Neural progenitor cell (in vitro differentiated cells): Measurements from ENCODE around the gene THEM4. TPM values are rescaled to one million over a fixed set of nuclear protein-coding genes. Genes with fewer than 3 reads are reported as not detected.

Experiments
- DNase-seq: peaks from one replicate; pipeline ENCODE4 v3.0.0-alpha.2; 2016; ENCODE audit warnings: low spot score
- H2AFZ ChIP-seq: fragments of 200-600 bp; sonication (generic); replicated peaks from 2 replicates; pipeline ENCODE4 v1.6.1; 2016; ENCODE audit warnings: antibody characterized with exemption
- H3F3A ChIP-seq: fragments of 200-600 bp; sonication (generic); 2 replicates; pipeline ENCODE4 v1.6.1; 2016; ENCODE audit warnings: antibody characterized with exemption, low read depth
- H3K27ac ChIP-seq: fragments of 200-600 bp; sonication (generic); 2 replicates; pipeline ENCODE4 v1.5.1; 2016; ENCODE audit warnings: mild to moderate bottlenecking
- H3K27me3 ChIP-seq: fragments of 200-600 bp; sonication (generic); 2 replicates; pipeline ENCODE4 v1.6.1; 2016; ENCODE audit warnings: mild to moderate bottlenecking, moderate library complexity
- H3K36me3 ChIP-seq: fragments of 200-600 bp; sonication (generic); 2 replicates; pipeline ENCODE4 v1.5.1; 2016
- H3K4me1 ChIP-seq: fragments of 200-600 bp; sonication (generic); 2 replicates; pipeline ENCODE4 v1.6.1; 2016; ENCODE audit warnings: mixed run types
- H3K4me2 ChIP-seq: fragments of 200-600 bp; sonication (generic); 2 replicates; pipeline ENCODE4 v1.6.1; 2016
- H3K4me3 ChIP-seq: fragments of 200-600 bp; sonication (generic); 2 replicates; pipeline ENCODE4 v1.5.1; 2016
- H3K79me2 ChIP-seq: fragments of 200-600 bp; sonication (generic); 2 replicates; pipeline ENCODE4 v1.6.1; 2016; ENCODE audit warnings: low read depth
- H3K9ac ChIP-seq: fragments of 200-600 bp; sonication (generic); 2 replicates; pipeline ENCODE4 v1.6.1; 2016
- H3K9me3 ChIP-seq: fragments of 200-600 bp; sonication (generic); 2 replicates; pipeline ENCODE4 v1.5.1; 2016; ENCODE audit warnings: low read depth
- H4K20me1 ChIP-seq: fragments of 200-600 bp; sonication (generic); 2 replicates; pipeline ENCODE4 v1.6.1; 2016; ENCODE audit warnings: low read depth
- H3K27ac Mint-ChIP-seq: 3 replicates; pipeline ENCODE4 v1.8.0; 2021; ENCODE audit warnings: mixed read lengths
- H3K27me3 Mint-ChIP-seq: 2 replicates; pipeline ENCODE4 v1.8.0; 2022; ENCODE audit warnings: low read depth, mild to moderate bottlenecking, inconsistent platforms, moderate library complexity, mixed read lengths; ENCODE audit not compliant: insufficient read depth
- H3K36me3 Mint-ChIP-seq: 3 replicates; pipeline ENCODE4 v1.8.0; 2021; ENCODE audit warnings: mixed read lengths
- H3K4me1 Mint-ChIP-seq: 3 replicates; pipeline ENCODE4 v1.8.0; 2021; ENCODE audit warnings: mixed read lengths
- H3K4me3 Mint-ChIP-seq: 3 replicates; pipeline ENCODE4 v1.8.0; 2021; ENCODE audit warnings: mild to moderate bottlenecking, moderate library complexity, mixed read lengths
- H3K9me3 Mint-ChIP-seq: 3 replicates; pipeline ENCODE4 v1.8.0; 2020; ENCODE audit warnings: mixed read lengths
- EZH2 ChIP-seq: fragments of 200-600 bp; sonication (generic); IDR thresholded peaks from 2 replicates; pipeline ENCODE4 v1.6.1; 2017; ENCODE audit warnings: antibody characterized with exemption, mild to moderate bottlenecking, moderate library complexity
- EZH2phosphoT487 ChIP-seq: fragments of 200-600 bp; sonication (generic); IDR thresholded peaks from 2 replicates; pipeline ENCODE4 v1.6.1; 2017; ENCODE audit warnings: antibody characterized with exemption
- total RNA-seq: library from RNA; depleted of rRNA; stranded (reverse); fragments of >200 nt; gene quantifications from 2 replicates; pipeline ENCODE4 v1.2.3, GENCODE V29; 2015; ENCODE audit warnings: low replicate concordance
- TF ChIP-seq, protein P1 (sequence below): fragments of 200-600 bp; sonication (generic); IDR thresholded peaks from 2 replicates; pipeline ENCODE4 v1.5.1; 2017; ENCODE audit warnings: antibody characterized with exemption, mild to moderate bottlenecking

THEM4 gene
- total RNA-seq, 1 donor from 2014 or later: 14.1 TPM

DNA sequence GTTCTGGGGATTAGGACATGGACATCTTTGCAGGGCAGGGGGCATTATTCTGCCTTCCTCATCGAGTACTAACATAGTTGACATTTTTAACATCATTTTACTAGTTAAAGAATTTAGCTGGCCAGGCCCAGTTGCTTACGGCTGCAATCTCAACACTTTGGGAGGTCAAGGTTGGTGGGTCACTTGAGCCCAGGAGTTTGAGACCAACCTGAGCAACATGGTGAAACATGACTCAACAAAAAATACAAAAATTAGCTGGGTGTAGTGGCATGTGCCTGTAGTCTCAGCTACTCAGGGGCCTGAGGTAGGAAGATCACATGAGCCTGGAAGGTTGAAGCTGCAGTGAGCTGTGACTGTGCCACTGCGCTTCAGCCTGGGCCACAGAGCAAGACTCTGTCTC lies 29.8 kb upstream of the THEM4 start:
- H2AFZ ChIP-seq: no peak overlapping the region
- H4K20me1 ChIP-seq: no peaks in the 10 kb centered on the region
- DNase-seq: no peak

DNA sequence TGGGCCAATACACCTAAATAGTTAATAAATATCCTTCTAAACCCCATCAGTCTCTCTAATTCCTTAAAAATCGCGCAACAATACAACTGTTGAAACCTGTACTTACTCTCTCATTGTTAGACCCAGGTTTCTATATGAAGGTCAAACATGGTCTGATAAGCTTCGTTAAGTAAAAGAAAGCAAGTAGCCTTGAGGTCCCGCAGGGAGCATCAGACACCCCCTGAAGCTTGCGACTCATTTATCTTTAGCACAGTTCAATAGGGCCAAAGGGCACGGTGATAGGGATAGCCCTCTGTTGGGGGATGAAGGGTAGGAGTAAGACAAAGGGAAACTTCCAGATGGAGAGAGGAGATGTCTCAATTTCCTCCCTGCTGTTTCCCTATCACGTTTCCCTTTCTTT lies 27.3 kb upstream of the THEM4 start:
- DNase-seq: peak; percentile 66
- no peaks in the 10 kb centered on the region for H3K9me3 Mint-ChIP-seq
- Histone ChIP-seq H3K79me2 (no peaks in the 10 kb centered on the region), H2AFZ (no peak overlapping the region), H3K9me3 (no peaks in the 10 kb centered on the region), H3K36me3 (no peaks in the 10 kb centered on the region), H3K4me2 (no peak overlapping the region), H3K4me3 (no peak overlapping the region), H4K20me1 (no peaks in the 10 kb centered on the region), H3K27ac (no peak overlapping the region), H3K4me1 (peaks cover 7% of the 10 kb centered on the region), H3F3A (no peaks in the 10 kb centered on the region), H3K27me3 (peaks cover 26% of the 10 kb centered on the region), H3K9ac (no peak overlapping the region)
- no peak for TF ChIP-seq EZH2
- TF ChIP-seq, protein P1, sequence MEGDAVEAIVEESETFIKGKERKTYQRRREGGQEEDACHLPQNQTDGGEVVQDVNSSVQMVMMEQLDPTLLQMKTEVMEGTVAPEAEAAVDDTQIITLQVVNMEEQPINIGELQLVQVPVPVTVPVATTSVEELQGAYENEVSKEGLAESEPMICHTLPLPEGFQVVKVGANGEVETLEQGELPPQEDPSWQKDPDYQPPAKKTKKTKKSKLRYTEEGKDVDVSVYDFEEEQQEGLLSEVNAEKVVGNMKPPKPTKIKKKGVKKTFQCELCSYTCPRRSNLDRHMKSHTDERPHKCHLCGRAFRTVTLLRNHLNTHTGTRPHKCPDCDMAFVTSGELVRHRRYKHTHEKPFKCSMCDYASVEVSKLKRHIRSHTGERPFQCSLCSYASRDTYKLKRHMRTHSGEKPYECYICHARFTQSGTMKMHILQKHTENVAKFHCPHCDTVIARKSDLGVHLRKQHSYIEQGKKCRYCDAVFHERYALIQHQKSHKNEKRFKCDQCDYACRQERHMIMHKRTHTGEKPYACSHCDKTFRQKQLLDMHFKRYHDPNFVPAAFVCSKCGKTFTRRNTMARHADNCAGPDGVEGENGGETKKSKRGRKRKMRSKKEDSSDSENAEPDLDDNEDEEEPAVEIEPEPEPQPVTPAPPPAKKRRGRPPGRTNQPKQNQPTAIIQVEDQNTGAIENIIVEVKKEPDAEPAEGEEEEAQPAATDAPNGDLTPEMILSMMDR: no peak
- no peak for TF ChIP-seq EZH2phosphoT487
- H3K36me3 Mint-ChIP-seq: no peaks in the 10 kb centered on the region
- H3K27me3 Mint-ChIP-seq: peaks cover 6% of the 10 kb centered on the region
- H3K27ac Mint-ChIP-seq: no peak overlapping the region
- H3K4me3 Mint-ChIP-seq: peak overlapping the region; percentile 0
- peaks cover 40% of the 10 kb centered on the region for H3K4me1 Mint-ChIP-seq

More for the DNA sequence above, 29.8 kb upstream of the THEM4 start:
- H3K4me1 ChIP-seq: peaks cover 7% of the 10 kb centered on the region
- H3K9me3 ChIP-seq: no peaks in the 10 kb centered on the region
- peaks cover 12% of the 10 kb centered on the region for H3K27me3 Mint-ChIP-seq
- no peaks in the 10 kb centered on the region for H3K36me3 Mint-ChIP-seq
- no peak overlapping the region for H3K27ac ChIP-seq
- no peaks in the 10 kb centered on the region for H3K79me2 ChIP-seq
- H3F3A ChIP-seq: no peaks in the 10 kb centered on the region
- H3K36me3 ChIP-seq: no peaks in the 10 kb centered on the region
- no peak overlapping the region for H3K27ac Mint-ChIP-seq
- H3K9me3 Mint-ChIP-seq: no peaks in the 10 kb centered on the region
- TF ChIP-seq, protein P1: no peak
- no peak for TF ChIP-seq EZH2
- TF ChIP-seq EZH2phosphoT487: no peak
- no peak overlapping the region for H3K4me3 ChIP-seq
- H3K9ac ChIP-seq: no peak overlapping the region
- no peak overlapping the region for H3K4me2 ChIP-seq
- peaks cover 26% of the 10 kb centered on the region for H3K27me3 ChIP-seq
- H3K4me1 Mint-ChIP-seq: peaks cover 47% of the 10 kb centered on the region
- no peak overlapping the region for H3K4me3 Mint-ChIP-seq

DNA sequence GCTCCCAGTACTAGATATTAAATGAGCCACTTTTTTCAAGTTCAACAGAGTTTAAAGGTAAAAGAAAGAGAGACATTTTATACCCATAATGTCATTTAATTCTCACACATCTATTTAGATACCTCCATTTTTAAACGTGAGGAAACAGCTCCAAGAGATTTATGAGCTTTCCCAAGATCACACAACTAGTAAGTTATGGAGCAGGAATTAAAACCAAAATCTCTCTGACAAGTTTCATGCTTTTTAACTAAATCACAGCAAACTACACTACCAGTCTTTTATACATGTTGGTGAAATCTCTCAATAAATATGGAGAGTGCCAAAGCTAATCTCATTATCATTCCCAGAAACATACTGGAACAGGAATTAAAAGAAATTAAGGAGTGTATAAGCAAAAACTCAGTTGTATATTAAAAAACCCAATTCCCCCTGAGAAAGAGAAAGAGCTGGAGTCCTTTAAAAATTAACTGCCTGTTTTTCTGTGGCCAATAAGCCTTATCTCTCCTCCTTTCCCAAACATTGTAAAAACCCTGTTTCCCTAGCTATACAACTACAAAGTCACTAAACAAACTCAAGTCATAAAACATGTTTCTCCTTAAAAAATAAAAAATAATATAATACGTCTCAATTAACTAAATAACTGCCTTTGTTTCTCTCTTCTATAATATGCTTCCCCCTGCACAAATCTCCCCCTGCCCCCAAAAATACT lies 26.7 kb upstream of the THEM4 start:
- Mint-ChIP-seq H3K27ac (no peak overlapping the region), H3K36me3 (no peaks in the 10 kb centered on the region), H3K4me3 (no peak overlapping the region), H3K27me3 (peaks cover 3% of the 10 kb centered on the region), H3K9me3 (peaks cover under 1% of the 10 kb centered on the region), H3K4me1 (peaks cover 34% of the 10 kb centered on the region)
- Histone ChIP-seq H2AFZ (no peak overlapping the region), H3K4me2 (no peak overlapping the region), H3K27ac (no peak overlapping the region), H3K9me3 (no peaks in the 10 kb centered on the region), H3K4me3 (no peak overlapping the region), H3K79me2 (no peaks in the 10 kb centered on the region), H3K9ac (no peak overlapping the region), H3F3A (no peaks in the 10 kb centered on the region), H4K20me1 (no peaks in the 10 kb centered on the region), H3K4me1 (peaks cover 7% of the 10 kb centered on the region), H3K36me3 (no peaks in the 10 kb centered on the region), H3K27me3 (peaks cover 26% of the 10 kb centered on the region)
- DNase-seq: no peak
- TF ChIP-seq EZH2phosphoT487 (no peak), EZH2 (no peak)
- TF ChIP-seq, protein P1: no peak
